ENCODE data around the gene FAM3D. TPM values are rescaled to one million over a fixed set of nuclear protein-coding genes. Genes with fewer than 3 reads are reported as not detected.

The FAM3D gene
- total and polyA plus RNA-seq, 2 of the 8 experiments (the other 6 are each of a cell fraction or from before 2014, with no cell fraction given): not detected

- TF ChIP-seq CTCF (IDR thresholded peaks at IDR 0.05; ENCODE audit: control extremely low read depth in 1 of 3, insufficient read depth in 1 of 3, low read depth in 1 of 3, low read length in 3 of 3) (peak; percentile 70 to 92 (median 89)), SIX5 (IDR thresholded peaks at IDR 0.05; ENCODE audit: low read depth, low read length) (no peak), TEAD4 (IDR thresholded peaks at IDR 0.05; ENCODE audit: low read depth, low read length) (0 out of 2 replicates have a peak, but pooled peaks have one; percentile 17), CHD1 (IDR thresholded peaks at IDR 0.05; ENCODE audit: low read depth, low read length) (no peak), CREB1 (IDR thresholded peaks at IDR 0.05) (no peak)
Observed at GRCh38 chr3:58630076-58630709, 36.4 kb downstream of the FAM3D start (continued).
